GM12878 (cell line): ENCODE data around the gene C7orf33.

ENCODE experiments used
- CUX1 ChIP-seq: IDR thresholded peaks from 2 replicates; pipeline ENCODE4 v1.6.1; 2012; ENCODE audit warnings: improper control_type of control experiment, low read depth, low read length; ENCODE audit not compliant: insufficient replicate concordance
- EP300 ChIP-seq, 2 experiments: fragments of 150-350 bp in 1 of 2; IDR thresholded peaks; 2 replicates each; pipeline ENCODE4 v1.6.1; 2011 to 2012; ENCODE audit warnings: low read depth in 2 of 2, low read length in 2 of 2, borderline replicate concordance in 1 of 2, improper control_type of control experiment in 1 of 2, inconsistent platforms in 1 of 2; ENCODE audit not compliant: control insufficient read depth in 1 of 2
- HCFC1 ChIP-seq: fragments of 150-350 bp; IDR thresholded peaks from 2 replicates; pipeline ENCODE4 v1.6.1; 2014; ENCODE audit warnings: low read length
- IKZF1 ChIP-seq: fragments of 450-650 bp; conservative IDR thresholded peaks from 2 replicates; pipeline ENCODE4 v1.6.1; 2017; ENCODE audit warnings: antibody characterized with exemption, mild to moderate bottlenecking
- MAX ChIP-seq: IDR thresholded peaks from 2 replicates; pipeline ENCODE4 v1.6.1; 2012; ENCODE audit warnings: low read depth, low read length, improper control_type of control experiment
- NFIC ChIP-seq: IDR thresholded peaks from 2 replicates; pipeline ENCODE4 v1.6.1; 2012; ENCODE audit warnings: low read depth, mild to moderate bottlenecking, inconsistent platforms, low read length, moderate library complexity
- POLR2A ChIP-seq: IDR thresholded peaks from 2 replicates; pipeline ENCODE4 v1.6.1; 2011; ENCODE audit warnings: low read depth, mild to moderate bottlenecking, low read length
- SIN3A ChIP-seq: IDR thresholded peaks from 2 replicates; pipeline ENCODE4 v1.6.1; 2012; ENCODE audit warnings: low read depth, low read length, improper control_type of control experiment
- TCF12 ChIP-seq: IDR thresholded peaks from 2 replicates; pipeline ENCODE4 v1.6.1; 2011; ENCODE audit warnings: low read depth, mild to moderate bottlenecking, low read length

GRCh38 chr7:148624735-148625134 is 34.2 kb downstream of the C7orf33 start:
- no peak for TF ChIP-seq MAX
- TF ChIP-seq IKZF1 = no peak
- TF ChIP-seq POLR2A = no peak
- no peak for TF ChIP-seq EP300 (IDR thresholded peaks at IDR 0.05; ENCODE audit: borderline replicate concordance in 1 of 2, control insufficient read depth in 1 of 2, low read depth in 2 of 2, low read length in 2 of 2)
- TF ChIP-seq SIN3A = no peak
- TF ChIP-seq CUX1 = no peak
- TF ChIP-seq HCFC1 = no peak
- TF ChIP-seq NFIC = no peak
- no peak for TF ChIP-seq TCF12
